Effector memory CD4-positive, alpha-beta T cell (primary cell): ENCODE data around the gene OR2T34.
"Not testable (repeated sequence)": the region's sequence is repeated elsewhere in the genome, so short reads cannot be mapped to it uniquely, and the experiment has no call there.

Source experiments
- DNase-seq, 3 donors: peaks; one replicate each; pipeline ENCODE4 v3.0.0-alpha.2; 2020
- H3K27ac ChIP-seq: 2 replicates; pipeline ENCODE4 v1.7.0; 2013; ENCODE audit warnings: mild to moderate bottlenecking, low read length, moderate library complexity; ENCODE audit not compliant: insufficient read depth, poor library complexity, severe bottlenecking
- H3K27me3 ChIP-seq: replicated peaks from 2 replicates; pipeline ENCODE4 v1.7.0; 2013; ENCODE audit warnings: mild to moderate bottlenecking, low read length; ENCODE audit not compliant: insufficient read depth, control insufficient read depth, poor library complexity, severe bottlenecking
- H3K36me3 ChIP-seq: 2 replicates; pipeline ENCODE4 v1.7.0; 2013; ENCODE audit warnings: mild to moderate bottlenecking, low read length, moderate library complexity; ENCODE audit not compliant: control insufficient read depth, insufficient read depth
- H3K4me1 ChIP-seq: 2 replicates; pipeline ENCODE4 v1.7.0; 2013; ENCODE audit warnings: low read length, mild to moderate bottlenecking; ENCODE audit not compliant: control insufficient read depth, insufficient read depth, poor library complexity, severe bottlenecking
- H3K4me3 ChIP-seq: 2 replicates; pipeline ENCODE4 v1.7.0; 2013; ENCODE audit warnings: low read length, low read depth, mild to moderate bottlenecking; ENCODE audit not compliant: insufficient read depth, poor library complexity, severe bottlenecking
- H3K9me3 ChIP-seq: 2 replicates; pipeline ENCODE4 v1.7.0; 2013; ENCODE audit warnings: mild to moderate bottlenecking, low read length, moderate library complexity; ENCODE audit not compliant: control insufficient read depth

OR2T34 gene

GRCh38 chr1:248596615-248597014 lies 22.1 kb upstream of the OR2T34 start:
- no peak overlapping the region for H3K27ac ChIP-seq
- H3K4me1 ChIP-seq: no peaks in the 10 kb centered on the region
- H3K9me3 ChIP-seq: no peaks in the 10 kb centered on the region
- no peaks in the 10 kb centered on the region for H3K27me3 ChIP-seq
- no peaks in the 10 kb centered on the region for H3K36me3 ChIP-seq
- no peak for DNase-seq
- no peak overlapping the region for H3K4me3 ChIP-seq

- H3K27me3 ChIP-seq: no peaks in the 10 kb centered on the region
- no peaks in the 10 kb centered on the region for H3K4me1 ChIP-seq
- H3K27ac ChIP-seq: no peak overlapping the region
- no peak for DNase-seq
- H3K9me3 ChIP-seq: no peaks in the 10 kb centered on the region
- no peaks in the 10 kb centered on the region for H3K36me3 ChIP-seq
- no peak overlapping the region for H3K4me3 ChIP-seq
Measured at GRCh38 chr1:248593226-248593625, 18.7 kb upstream of the OR2T34 start.

- no peak overlapping the region for H3K27ac ChIP-seq
- no peaks in the 10 kb centered on the region for H3K9me3 ChIP-seq
- H3K4me1 ChIP-seq: no peaks in the 10 kb centered on the region
- no peaks in the 10 kb centered on the region for H3K27me3 ChIP-seq
- H3K36me3 ChIP-seq: no peaks in the 10 kb centered on the region
- DNase-seq: no peak
- no peak overlapping the region for H3K4me3 ChIP-seq
Measured at GRCh38 chr1:248592655-248593054, 18.1 kb upstream of the OR2T34 start.

- no peak for DNase-seq
- Histone ChIP-seq H3K9me3 (no peaks in the 10 kb centered on the region), H3K36me3 (no peaks in the 10 kb centered on the region), H3K27ac (no peak overlapping the region), H3K27me3 (no peaks in the 10 kb centered on the region), H3K4me1 (no peaks in the 10 kb centered on the region), H3K4me3 (no peak overlapping the region)
Measured at GRCh38 chr1:248590055-248590454, 15.5 kb upstream of the OR2T34 start.

GRCh38 chr1:248589334-248589733 lies 14.8 kb upstream of the OR2T34 start:
- Histone ChIP-seq H3K36me3 (no peaks in the 10 kb centered on the region), H3K4me3 (no peak overlapping the region), H3K4me1 (no peaks in the 10 kb centered on the region), H3K27me3 (no peaks in the 10 kb centered on the region), H3K27ac (no peak overlapping the region), H3K9me3 (no peaks in the 10 kb centered on the region)
- no peak for DNase-seq

GRCh38 chr1:248585266-248585665 lies 10.7 kb upstream of the OR2T34 start:
- H3K27ac ChIP-seq: no peak overlapping the region
- no peaks in the 10 kb centered on the region for H3K4me1 ChIP-seq
- no peaks in the 10 kb centered on the region for H3K27me3 ChIP-seq
- H3K9me3 ChIP-seq: no peaks in the 10 kb centered on the region
- H3K4me3 ChIP-seq: no peak overlapping the region
- DNase-seq: no peak
- no peaks in the 10 kb centered on the region for H3K36me3 ChIP-seq

GRCh38 chr1:248576260-248576980 lies 1.9 kb upstream of the OR2T34 start:
- H3K9me3 ChIP-seq: no peaks in the 10 kb centered on the region
- no peaks in the 10 kb centered on the region for H3K4me1 ChIP-seq
- H3K27ac ChIP-seq: no peak overlapping the region
- H3K36me3 ChIP-seq: no peaks in the 10 kb centered on the region
- no peaks in the 10 kb centered on the region for H3K27me3 ChIP-seq
- DNase-seq: no peak
- no peak overlapping the region for H3K4me3 ChIP-seq

- not testable (repeated sequence) for H3K4me3 ChIP-seq, H3K27ac ChIP-seq, H3K36me3 ChIP-seq, H3K27me3 ChIP-seq, H3K4me1 ChIP-seq, DNase-seq, H3K9me3 ChIP-seq
Measured at GRCh38 chr1:248573856-248574255, 701 bp downstream of the OR2T34 start.

- H3K27me3 ChIP-seq, H3K4me1 ChIP-seq, H3K27ac ChIP-seq, H3K36me3 ChIP-seq, H3K4me3 ChIP-seq, H3K9me3 ChIP-seq, DNase-seq: not testable (repeated sequence)
Measured at GRCh38 chr1:248572049-248572448, 2.5 kb downstream of the OR2T34 start.

- H3K36me3 ChIP-seq, H3K27me3 ChIP-seq, H3K4me3 ChIP-seq, DNase-seq, H3K4me1 ChIP-seq, H3K9me3 ChIP-seq, H3K27ac ChIP-seq: not testable (repeated sequence)
Measured at GRCh38 chr1:248570811-248571210, 3.7 kb downstream of the OR2T34 start.
